Left renal cortex interstitium (tissue), 4 donors: ENCODE data around the gene GINS1. TPM values are rescaled to one million over a fixed set of nuclear protein-coding genes. Genes with fewer than 3 reads are reported as not detected.
"Not testable (repeated sequence)": the region's sequence is repeated elsewhere in the genome, so short reads cannot be mapped to it uniquely, and the experiment has no call there.

Experiments used
- DNase-seq, 4 donors: peaks; one replicate each; pipeline ENCODE4 v3.0.0-alpha.2; 2013; ENCODE audit warnings: low read depth in 4 of 4, low spot score in 2 of 4, missing footprints in 1 of 4
- polyA plus RNA-seq, 4 donors: library from polyadenylated mRNA; unstranded; fragments of 120-200 nt; gene quantifications; one replicate each; pipeline ENCODE4 v1.2.1, GENCODE V29; 2013; ENCODE audit not compliant: insufficient read length in 4 of 4

Gene GINS1
- polyA plus RNA-seq, 4 donors, result 17.5 to 24.4 (median 20.9) TPM

GRCh38 chr20:25471020-25471419, 63.5 kb downstream of the GINS1 start:
- DNase-seq, result no peak

- not testable (repeated sequence) for DNase-seq
These were observed 65.8 kb downstream of the GINS1 start for GRCh38 chr20:25473297-25473696.

GRCh38 chr20:25476106-25477013, 68.9 kb downstream of the GINS1 start:
- no peak for DNase-seq

GRCh38 chr20:25477014-25477882, 69.8 kb downstream of the GINS1 start:
- no peak for DNase-seq

- no peak for DNase-seq
These were observed 71.6 kb downstream of the GINS1 start for GRCh38 chr20:25478889-25479568.

- no peak for DNase-seq
These were observed 72.2 kb downstream of the GINS1 start for GRCh38 chr20:25479638-25480037.

GRCh38 chr20:25480156-25480555, 72.7 kb downstream of the GINS1 start:
- DNase-seq, result no peak

GRCh38 chr20:25480797-25481196, 73.3 kb downstream of the GINS1 start:
- no peak for DNase-seq

- DNase-seq, result no peak
These were observed 73.9 kb downstream of the GINS1 start for GRCh38 chr20:25481235-25481917.

GRCh38 chr20:25481918-25482253, 74.4 kb downstream of the GINS1 start:
- DNase-seq, result no peak

- no peak for DNase-seq
These were observed 76.1 kb downstream of the GINS1 start for GRCh38 chr20:25483431-25484132.

- DNase-seq, result no peak
These were observed 76.9 kb downstream of the GINS1 start for GRCh38 chr20:25484224-25484846.

- DNase-seq, result no peak
These were observed 77.5 kb downstream of the GINS1 start for GRCh38 chr20:25484911-25485511.

- no peak for DNase-seq
These were observed 78.4 kb downstream of the GINS1 start for GRCh38 chr20:25485872-25486271.

GRCh38 chr20:25486377-25486776, 78.9 kb downstream of the GINS1 start:
- DNase-seq, result no peak

- no peak for DNase-seq
These were observed 79.8 kb downstream of the GINS1 start for GRCh38 chr20:25487306-25487705.

GRCh38 chr20:25487975-25488374, 80.5 kb downstream of the GINS1 start:
- DNase-seq, result no peak

- no peak for DNase-seq
These were observed 81.9 kb downstream of the GINS1 start for GRCh38 chr20:25489221-25489871.
